GM19438 (cell line): ENCODE data around the gene ELMO1.

Experiments used
- ATAC-seq: cut with Tn5 transposase; IDR thresholded peaks from one replicate; pipeline ENCODE4 v1.9.1; 2021; ENCODE audit warnings: low read depth; ENCODE audit not compliant: unreplicated experiment

Gene ELMO1

GRCh38 chr7:37201003-37201875 lies 247.4 kb downstream of the ELMO1 start:
- peak; percentile 58 for ATAC-seq

- no peak for ATAC-seq
Observed at GRCh38 chr7:37198906-37199485, 249.7 kb downstream of the ELMO1 start.

GRCh38 chr7:37198041-37198905 lies 250.4 kb downstream of the ELMO1 start:
- ATAC-seq = no peak

- ATAC-seq = no peak
Observed at GRCh38 chr7:37197108-37197507, 251.6 kb downstream of the ELMO1 start.

GRCh38 chr7:37196676-37197075 lies 252.0 kb downstream of the ELMO1 start:
- no peak for ATAC-seq

GRCh38 chr7:37195388-37195787 lies 253.3 kb downstream of the ELMO1 start:
- no peak for ATAC-seq

GRCh38 chr7:37194943-37195342 lies 253.7 kb downstream of the ELMO1 start:
- no peak for ATAC-seq

- no peak for ATAC-seq
Observed at GRCh38 chr7:37193775-37194135, 254.9 kb downstream of the ELMO1 start.

GRCh38 chr7:37193087-37193774 lies 255.4 kb downstream of the ELMO1 start:
- ATAC-seq = no peak

GRCh38 chr7:37191797-37192196 lies 256.9 kb downstream of the ELMO1 start:
- no peak for ATAC-seq

GRCh38 chr7:37187179-37187578 lies 261.5 kb downstream of the ELMO1 start:
- ATAC-seq = no peak

GRCh38 chr7:37186753-37187152 lies 261.9 kb downstream of the ELMO1 start:
- no peak for ATAC-seq

- no peak for ATAC-seq
Observed at GRCh38 chr7:37181550-37181932, 267.1 kb downstream of the ELMO1 start.

- ATAC-seq = no peak
Observed at GRCh38 chr7:37180828-37181549, 267.7 kb downstream of the ELMO1 start.

- no peak for ATAC-seq
Observed at GRCh38 chr7:37176079-37176478, 272.6 kb downstream of the ELMO1 start.

GRCh38 chr7:37174460-37174859 lies 274.2 kb downstream of the ELMO1 start:
- ATAC-seq = no peak

GRCh38 chr7:37173670-37174069 lies 275.0 kb downstream of the ELMO1 start:
- ATAC-seq = no peak

- no peak for ATAC-seq
Observed at GRCh38 chr7:37162106-37162505, 286.6 kb downstream of the ELMO1 start.

GRCh38 chr7:37160656-37161055 lies 288.0 kb downstream of the ELMO1 start:
- ATAC-seq = no peak

GRCh38 chr7:37153376-37153775 lies 295.3 kb downstream of the ELMO1 start:
- no peak for ATAC-seq
